H9 (cell line): Measurements from ENCODE around the gene GOT2. TPM values are rescaled to one million over a fixed set of nuclear protein-coding genes. Genes with fewer than 3 reads are reported as not detected.

Experiments
- DNase-seq: peaks from one replicate; pipeline ENCODE4 v3.0.0-alpha.2; 2017
- H2AFZ ChIP-seq: one replicate; pipeline ENCODE4 v1.6.1; 2013; ENCODE audit warnings: mild to moderate bottlenecking, low read length, control low read depth, moderate library complexity
- H2AK5ac ChIP-seq: 2 replicates; pipeline ENCODE4 v1.6.1; 2013; ENCODE audit warnings: low read length, control low read depth, mixed read lengths; ENCODE audit not compliant: insufficient read length
- H2BK120ac ChIP-seq: one replicate; pipeline ENCODE4 v1.6.1; 2013; ENCODE audit warnings: low read depth, mild to moderate bottlenecking, low read length, control low read depth, inconsistent platforms; ENCODE audit not compliant: poor library complexity, severe bottlenecking
- H2BK12ac ChIP-seq: 2 replicates; pipeline ENCODE4 v1.6.1; 2013; ENCODE audit warnings: low read length, control low read depth, mixed read lengths, low read depth; ENCODE audit not compliant: insufficient read length
- H2BK15ac ChIP-seq: 2 replicates; pipeline ENCODE4 v1.6.1; 2013; ENCODE audit warnings: low read depth, low read length, control low read depth
- H2BK20ac ChIP-seq: one replicate; pipeline ENCODE4 v1.6.1; 2013; ENCODE audit warnings: low read depth, mild to moderate bottlenecking, low read length, control low read depth, inconsistent platforms; ENCODE audit not compliant: poor library complexity, severe bottlenecking
- H2BK5ac ChIP-seq: 2 replicates; pipeline ENCODE4 v1.6.1; 2013; ENCODE audit warnings: low read length, control low read depth, mixed read lengths; ENCODE audit not compliant: insufficient read length
- H3K14ac ChIP-seq: 2 replicates; pipeline ENCODE4 v1.6.1; 2013; ENCODE audit warnings: low read length, control low read depth; ENCODE audit not compliant: insufficient read depth
- H3K18ac ChIP-seq: 2 replicates; pipeline ENCODE4 v1.6.1; 2013; ENCODE audit warnings: low read depth, mild to moderate bottlenecking, mixed read lengths, low read length, control low read depth; ENCODE audit not compliant: insufficient read length
- H3K23ac ChIP-seq: 2 replicates; pipeline ENCODE4 v1.6.1; 2013; ENCODE audit warnings: low read length, control low read depth, mixed read lengths, low read depth; ENCODE audit not compliant: insufficient read length
- H3K23me2 ChIP-seq: 2 replicates; pipeline ENCODE4 v1.6.1; 2013; ENCODE audit warnings: low read depth, mild to moderate bottlenecking, mixed read lengths, low read length, control low read depth; ENCODE audit not compliant: insufficient read length, poor library complexity, severe bottlenecking
- H3K27ac ChIP-seq: 2 replicates; pipeline ENCODE4 v1.5.1; 2013; ENCODE audit warnings: low read length, control low read depth, mixed read lengths, low read depth; ENCODE audit not compliant: insufficient read length
- H3K27me3 ChIP-seq: 2 replicates; pipeline ENCODE4 v1.6.1; 2013; ENCODE audit warnings: low read length, control low read depth, inconsistent platforms; ENCODE audit not compliant: insufficient read depth
- H3K4ac ChIP-seq: 2 replicates; pipeline ENCODE4 v1.6.1; 2013; ENCODE audit warnings: low read depth, mild to moderate bottlenecking, control low read depth, inconsistent platforms, low read length, moderate library complexity
- H3K4me1 ChIP-seq: 2 replicates; pipeline ENCODE4 v1.6.1; 2013; ENCODE audit warnings: low read length, control low read depth, inconsistent platforms; ENCODE audit not compliant: insufficient read depth
- H3K4me2 ChIP-seq: 2 replicates; pipeline ENCODE4 v1.6.1; 2013; ENCODE audit warnings: low read length, control low read depth, mixed read lengths; ENCODE audit not compliant: insufficient read length, insufficient read depth
- H3K56ac ChIP-seq: 2 replicates; pipeline ENCODE4 v1.6.1; 2013; ENCODE audit warnings: low read depth, mild to moderate bottlenecking, mixed read lengths, low read length, control low read depth; ENCODE audit not compliant: insufficient read length
- H3K79me1 ChIP-seq: 2 replicates; pipeline ENCODE4 v1.6.1; 2013; ENCODE audit warnings: low read depth, mild to moderate bottlenecking, moderate library complexity, low read length, control low read depth, inconsistent platforms; ENCODE audit not compliant: insufficient read depth, poor library complexity, severe bottlenecking
- H3K79me2 ChIP-seq: 2 replicates; pipeline ENCODE4 v1.6.1; 2013; ENCODE audit warnings: low read length, control low read depth, inconsistent platforms; ENCODE audit not compliant: insufficient read depth
- H3K9ac ChIP-seq: 2 replicates; pipeline ENCODE4 v1.6.1; 2013; ENCODE audit warnings: low read length, control low read depth, mixed read lengths; ENCODE audit not compliant: insufficient read length; ENCODE audit errors: extremely low read depth
- H3K9me3 ChIP-seq: one replicate; pipeline ENCODE4 v1.6.1; 2013; ENCODE audit warnings: low read depth, low read length, inconsistent platforms; ENCODE audit not compliant: control insufficient read depth
- H3T11ph ChIP-seq: one replicate; pipeline ENCODE4 v1.6.1; 2013; ENCODE audit warnings: mild to moderate bottlenecking, low read length, control low read depth, inconsistent platforms
- H4K20me1 ChIP-seq: one replicate; pipeline ENCODE4 v1.6.1; 2013; ENCODE audit not compliant: control insufficient read depth, insufficient read length, insufficient read depth
- H4K5ac ChIP-seq: 2 replicates; pipeline ENCODE4 v1.6.1; 2013; ENCODE audit warnings: low read depth, mild to moderate bottlenecking, mixed read lengths, low read length, control low read depth; ENCODE audit not compliant: insufficient read length
- H4K8ac ChIP-seq: replicated peaks from 2 replicates; pipeline ENCODE4 v1.6.1; 2013; ENCODE audit warnings: low read length, control low read depth, mixed read lengths, low read depth; ENCODE audit not compliant: insufficient read length
- H4K91ac ChIP-seq: 2 replicates; pipeline ENCODE4 v1.6.1; 2013; ENCODE audit warnings: low read depth, mild to moderate bottlenecking, moderate library complexity, mixed read lengths, low read length, control low read depth; ENCODE audit not compliant: insufficient read length
- H3K27ac Mint-ChIP-seq, 3 experiments: 2 replicates in 2 of 3; 3 replicates in 1 of 3; pipeline ENCODE4 v1.8.0; 2020 to 2021; ENCODE audit warnings: mixed read lengths in 3 of 3, mild to moderate bottlenecking in 1 of 3, moderate library complexity in 1 of 3
- H3K27me3 Mint-ChIP-seq: 2 replicates; pipeline ENCODE4 v1.8.0; 2021; ENCODE audit warnings: low read depth, mild to moderate bottlenecking, moderate library complexity, mixed read lengths
- H3K36me3 Mint-ChIP-seq, 3 experiments: 2 replicates in 2 of 3; 3 replicates in 1 of 3; pipeline ENCODE4 v1.8.0; 2020 to 2021; ENCODE audit warnings: low read depth in 3 of 3, mixed read lengths in 3 of 3; ENCODE audit not compliant: insufficient read depth in 1 of 3
- H3K4me1 Mint-ChIP-seq, 2 experiments: 2 replicates each; pipeline ENCODE4 v1.8.0; 2020; ENCODE audit warnings: mixed read lengths in 2 of 2
- H3K4me3 Mint-ChIP-seq, 2 experiments: 2 replicates in 1 of 2; 3 replicates in 1 of 2; pipeline ENCODE4 v1.8.0; 2020 to 2021; ENCODE audit warnings: mild to moderate bottlenecking in 2 of 2, mixed read lengths in 2 of 2, moderate library complexity in 1 of 2
- H3K9me3 Mint-ChIP-seq, 2 experiments: 2 replicates in 1 of 2; 3 replicates in 1 of 2; pipeline ENCODE4 v1.8.0; 2020; ENCODE audit warnings: mild to moderate bottlenecking in 2 of 2, mixed read lengths in 2 of 2, moderate library complexity in 1 of 2
- CTCF ChIP-seq: fragments of 200-600 bp; sonication (generic); conservative IDR thresholded peaks from 3 replicates; pipeline ENCODE4 v1.8.0; 2021; ENCODE audit warnings: antibody characterized with exemption, mild to moderate bottlenecking
- WGBS: extraction: QIAGEN DNeasy Blood & Tissue Kit; methylation state at CpG from one replicate; pipeline ENCODE4 v1.1.7; 2013; ENCODE audit warnings: missing lambda C conversion rate, low lambda C conversion rate, mixed read lengths; ENCODE audit not compliant: insufficient read length; ENCODE audit errors: extremely low coverage; 5-methylcytosine and 5-hydroxymethylcytosine counted together
- total RNA-seq: library from RNA; stranded (reverse); gene quantifications from 2 replicates; pipeline ENCODE4 v1.2.1, GENCODE V29; 2021

GOT2 gene
- total RNA-seq, 1 experiment from 2014 or later = 148 TPM

- WGBS = no CpG with 5 or more reads among the region's 3 CpGs
- no peak overlapping the region for H2AFZ ChIP-seq
Measured at GRCh38 chr16:58658796-58659211, 75.3 kb downstream of the GOT2 start.

More at GRCh38 chr16:58658796-58659211, 75.3 kb downstream of the GOT2 start:
- Histone ChIP-seq H3K79me2 (no peaks in the 10 kb centered on the region), H3K4me1 (no peaks in the 10 kb centered on the region), H4K5ac (no peak overlapping the region), H3K27me3 (no peaks in the 10 kb centered on the region; the same call in 1 of the 2 replicates), H3T11ph (no peak overlapping the region), H3K9ac (no peak overlapping the region), H3K14ac (no peak overlapping the region), H2BK15ac (no peak overlapping the region), H3K4ac (no peak overlapping the region), H2BK12ac (no peak overlapping the region), H3K27ac (no peak overlapping the region), H2BK120ac (no peak overlapping the region), H3K4me2 (no peak overlapping the region), H4K20me1 (no peaks in the 10 kb centered on the region), H3K23me2 (no peaks in the 10 kb centered on the region), H2BK5ac (no peak overlapping the region), H3K79me1 (no peaks in the 10 kb centered on the region), H3K18ac (no peak overlapping the region), H3K9me3 (no peaks in the 10 kb centered on the region), H4K8ac (no peak overlapping the region), H4K91ac (no peak overlapping the region), H2BK20ac (no peak overlapping the region), H3K56ac (no peak overlapping the region), H2AK5ac (no peak overlapping the region), H3K23ac (no peak overlapping the region)
- TF ChIP-seq CTCF = no peak
- no peak for DNase-seq
- H3K4me3 Mint-ChIP-seq = no peak overlapping the region
- peaks cover 8 to 17% of the 10 kb centered on the region in 2 experiments; a peak in 3 of 4 replicates for H3K4me1 Mint-ChIP-seq
- H3K36me3 Mint-ChIP-seq = no peaks in the 10 kb centered on the region
- H3K27me3 Mint-ChIP-seq = peaks cover 10% of the 10 kb centered on the region
- no peaks in the 10 kb centered on the region for H3K9me3 Mint-ChIP-seq
- H3K27ac Mint-ChIP-seq = no peak overlapping the region

Other genes with a start within 250 kb of the GOT2 start
- 17.0 and 18.6 TPM in 2 replicates for gene NDRG4, start 234.2 kb downstream of the GOT2 start, total RNA-seq
- gene SETD6, start 218.8 kb downstream of the GOT2 start, total RNA-seq = 55.6 and 56.2 TPM in 2 replicates
- 314 and 328 TPM in 2 replicates for gene CNOT1, start 104.5 kb downstream of the GOT2 start, total RNA-seq
- 25.0 and 26.6 TPM in 2 replicates for gene SLC38A7, start 49.5 kb downstream of the GOT2 start, total RNA-seq